HG03135 (cell line): Measurements from ENCODE around the gene GPX7.

Experiments
- ATAC-seq: cut with Tn5 transposase; IDR thresholded peaks from one replicate; pipeline ENCODE4 v1.9.1; 2021; ENCODE audit warnings: mild to moderate bottlenecking, moderate library complexity; ENCODE audit not compliant: unreplicated experiment

Gene GPX7

DNA sequence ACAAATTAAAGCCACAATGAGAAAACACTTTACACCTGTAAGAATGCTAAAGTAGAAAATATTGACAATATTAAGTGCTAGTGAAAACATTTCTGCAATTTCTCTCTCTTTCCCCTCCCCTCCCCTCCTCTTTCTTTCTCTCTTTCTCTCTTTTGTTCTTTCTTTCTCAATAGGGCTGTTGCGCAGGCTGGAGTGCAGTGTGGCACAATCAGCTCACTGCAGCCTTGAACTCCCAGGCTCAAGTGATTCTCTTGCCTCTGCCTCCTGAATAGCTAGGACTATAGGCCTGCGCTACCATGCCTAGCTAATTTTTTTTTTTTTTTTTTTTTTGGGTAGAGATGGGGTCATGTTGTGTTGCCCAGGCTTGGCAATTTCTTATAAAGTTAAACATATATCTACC, 24.9 kb downstream of the GPX7 start:
- no peak for ATAC-seq

DNA sequence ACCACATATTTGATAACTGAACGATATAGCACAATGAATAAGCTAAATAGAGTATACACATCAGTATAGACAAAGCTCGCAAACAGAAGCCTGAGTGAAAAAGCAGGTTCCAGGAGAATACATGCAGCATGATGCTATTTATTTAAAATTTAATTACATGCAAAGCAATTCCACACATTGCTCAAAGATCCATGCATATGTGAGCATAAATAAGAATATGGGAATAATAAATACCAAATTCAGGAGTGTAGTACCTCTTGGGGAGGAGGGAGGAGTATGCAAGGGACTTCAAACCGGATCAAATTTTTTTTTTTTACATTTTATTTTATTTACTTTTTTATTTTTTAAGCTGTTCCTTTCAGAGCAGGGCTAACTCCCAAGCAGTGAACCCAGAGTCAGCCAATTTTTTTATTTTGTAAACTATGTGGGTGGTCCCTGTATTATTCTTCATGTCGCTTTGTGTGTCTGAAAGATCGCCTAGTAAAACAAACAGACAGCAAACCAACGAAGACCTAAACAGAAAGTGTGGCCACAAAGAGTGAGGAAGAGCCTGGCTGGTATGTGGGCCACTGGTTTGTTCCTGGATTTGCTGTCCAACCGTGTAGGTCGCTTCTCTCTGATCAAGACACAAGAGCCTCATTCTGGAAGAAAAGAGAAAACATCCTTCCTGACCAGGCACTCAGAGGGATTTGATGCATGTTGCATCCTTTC, 26.6 kb downstream of the GPX7 start:
- ATAC-seq = no peak

DNA sequence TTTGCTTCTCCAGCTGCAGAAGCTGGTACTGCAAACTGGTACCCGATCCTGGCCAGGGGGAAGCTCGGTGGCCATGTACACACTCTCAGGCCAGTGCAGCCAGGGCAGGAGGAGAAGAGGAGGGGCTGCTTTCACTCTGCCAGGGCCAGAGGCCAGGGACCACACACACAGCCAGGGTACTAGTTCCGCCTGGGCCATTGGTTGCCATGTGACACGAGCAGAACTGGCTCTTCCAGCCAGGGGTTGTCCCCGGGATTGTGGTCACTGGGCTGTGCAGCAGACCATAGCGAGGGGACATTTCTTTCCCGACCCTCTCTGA, 27.1 kb downstream of the GPX7 start:
- ATAC-seq = no peak

DNA sequence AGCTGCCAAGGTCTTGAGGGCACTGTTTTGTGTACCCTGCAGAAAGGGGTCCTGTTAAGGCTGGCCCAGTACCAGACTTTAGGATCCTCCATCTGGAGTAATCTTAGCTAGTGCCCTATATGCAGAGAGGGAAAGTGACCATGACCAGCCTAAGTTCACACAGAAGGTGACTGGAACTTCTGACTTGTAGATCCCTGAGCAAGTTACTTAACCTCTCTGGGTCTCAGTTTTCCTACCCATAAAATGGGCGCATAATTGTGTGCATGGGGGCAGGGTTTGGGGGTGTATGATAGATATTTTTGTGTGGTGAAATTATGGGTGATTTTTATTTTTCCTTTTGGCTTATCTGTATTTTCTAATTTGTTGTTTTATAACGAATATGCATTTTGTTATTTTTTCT, 27.5 kb downstream of the GPX7 start:
- no peak for ATAC-seq

DNA sequence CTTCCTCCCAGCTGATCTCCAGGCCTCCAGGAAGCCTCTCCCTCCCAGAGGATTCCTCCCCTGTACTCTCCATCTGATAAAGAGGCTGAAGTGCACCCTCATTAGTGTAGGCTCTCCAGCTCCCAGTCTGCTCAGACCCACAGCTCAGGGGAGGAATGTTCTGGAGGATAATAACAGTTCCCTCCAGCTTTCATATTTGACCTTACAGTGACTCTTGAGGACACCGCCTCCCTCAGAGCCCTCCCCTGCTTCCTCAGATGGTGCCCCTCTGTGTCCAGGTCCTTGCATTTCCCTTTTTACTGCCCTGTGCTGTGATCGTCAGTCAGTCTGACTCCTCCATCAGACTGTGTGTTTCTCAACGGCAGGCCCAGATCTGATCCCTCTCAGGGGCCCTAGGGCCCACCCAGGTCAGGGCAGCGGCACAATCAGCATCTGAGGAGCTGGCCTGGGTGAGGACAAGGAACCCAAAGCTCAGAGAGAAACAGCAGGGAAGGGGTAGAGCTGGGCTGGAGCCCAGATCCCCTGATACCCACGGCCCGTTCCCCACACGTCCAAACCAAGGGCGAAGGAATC, 29.7 kb downstream of the GPX7 start:
- no peak for ATAC-seq

DNA sequence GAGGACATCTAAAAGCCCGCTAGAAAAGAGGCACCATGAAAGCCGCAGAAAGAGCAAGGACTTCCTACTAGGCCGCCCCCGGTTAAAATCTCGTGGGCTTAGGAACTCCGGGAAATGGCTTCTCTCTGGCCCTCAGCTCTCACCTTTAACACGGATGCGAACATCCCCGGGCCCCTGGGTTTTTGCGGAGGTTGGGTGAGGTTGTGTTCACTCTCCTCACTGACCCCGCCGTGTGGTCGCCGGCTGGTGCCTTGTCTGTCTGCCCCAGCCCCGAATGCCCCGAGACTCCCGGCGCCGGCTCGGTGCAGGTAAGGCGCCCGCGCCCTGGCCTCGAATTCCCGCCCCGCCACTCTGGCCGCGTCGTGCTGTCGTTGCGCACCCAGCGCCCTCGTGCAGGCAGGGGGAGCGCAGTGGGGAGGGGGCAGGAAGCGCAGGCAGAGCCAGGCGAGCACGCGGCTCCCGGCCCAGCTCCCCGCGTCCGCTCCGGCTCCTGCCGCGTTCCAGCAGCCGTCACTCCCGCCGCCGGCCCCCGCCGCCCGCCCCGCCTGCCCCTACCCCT, 30.6 kb downstream of the GPX7 start, which contains the start of gene SHISAL2A:
Gene SHISAL2A (plus strand): TSS at position 437 of the 559 bp plus-strand sequence. CDS start 326 bp downstream, outside the sequence.
- ATAC-seq = no peak

DNA sequence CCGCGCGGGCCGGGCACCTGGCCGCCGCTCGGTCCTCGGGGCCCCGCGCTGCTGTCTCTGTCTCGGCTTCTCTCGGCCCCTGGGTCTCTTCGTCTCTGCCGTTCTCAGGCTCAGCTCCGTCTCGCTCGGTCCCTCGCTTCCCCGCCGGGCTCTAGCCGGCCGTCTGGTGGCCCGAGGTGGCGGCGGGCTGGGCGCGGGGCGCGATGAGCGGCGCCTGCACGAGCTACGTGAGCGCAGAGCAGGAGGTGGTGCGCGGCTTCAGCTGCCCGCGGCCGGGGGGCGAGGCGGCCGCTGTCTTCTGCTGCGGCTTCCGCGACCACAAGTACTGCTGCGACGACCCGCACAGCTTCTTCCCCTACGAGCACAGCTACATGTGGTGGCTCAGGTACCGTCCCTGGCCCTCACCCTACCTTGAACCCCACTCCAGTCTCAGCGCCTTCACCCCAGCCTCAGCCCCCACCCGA, 31.2 kb downstream of the GPX7 start:
- no peak for ATAC-seq

DNA sequence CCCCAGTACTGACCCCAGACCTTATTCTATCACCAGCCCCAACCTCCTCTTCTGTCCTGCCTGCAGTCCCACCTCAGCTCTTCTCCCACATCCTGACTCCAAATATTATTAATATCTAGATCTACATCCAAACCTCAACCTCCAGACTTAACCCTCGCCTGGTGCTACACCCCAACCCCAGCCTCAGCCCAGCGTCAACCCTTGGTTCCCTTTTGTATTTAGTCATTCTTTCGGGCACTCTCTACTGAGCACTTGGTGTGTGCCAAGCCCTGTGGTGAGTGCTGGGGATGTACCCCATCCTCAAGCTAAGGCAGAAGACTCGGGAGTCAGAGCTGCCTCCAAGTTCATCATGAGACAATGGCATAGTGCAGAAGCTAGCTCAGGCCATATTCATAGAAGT, 31.9 kb downstream of the GPX7 start:
- ATAC-seq = no peak

DNA sequence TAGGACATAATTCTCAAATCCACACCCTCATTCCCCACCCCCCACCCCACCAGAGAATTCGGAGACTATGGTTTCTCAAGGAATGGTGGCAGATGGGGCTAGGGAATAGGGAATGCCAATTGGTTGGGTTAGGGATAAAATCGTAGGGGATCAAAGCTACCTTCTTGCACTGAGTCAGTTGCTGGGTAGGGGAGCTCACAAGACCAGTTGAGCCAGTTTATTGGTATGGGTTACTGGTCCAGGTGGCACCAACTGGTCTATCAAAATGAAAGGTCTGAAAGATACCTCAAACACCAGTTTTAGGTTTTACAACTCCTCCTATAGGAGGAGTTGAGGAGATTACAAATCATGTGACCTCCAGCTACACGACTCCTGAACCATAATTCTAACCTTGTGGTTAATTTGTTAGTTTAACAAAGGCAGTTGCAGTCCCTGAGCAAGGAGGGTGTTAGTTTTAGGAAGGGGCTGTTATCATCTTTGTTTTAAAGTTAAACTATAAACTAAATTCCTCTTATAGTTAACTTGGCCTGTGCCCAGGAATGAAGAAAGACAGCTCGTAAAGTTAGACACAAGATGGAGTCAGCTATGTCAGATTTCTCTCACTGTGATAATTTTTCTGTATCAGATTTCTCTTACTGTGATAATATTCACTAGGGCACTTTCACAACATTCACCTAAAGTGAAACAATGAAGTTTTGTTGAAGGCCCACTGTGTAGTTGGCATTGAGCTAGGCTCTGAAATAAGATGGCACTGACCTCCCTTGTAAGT, 33.3 kb downstream of the GPX7 start:
- ATAC-seq = no peak

DNA sequence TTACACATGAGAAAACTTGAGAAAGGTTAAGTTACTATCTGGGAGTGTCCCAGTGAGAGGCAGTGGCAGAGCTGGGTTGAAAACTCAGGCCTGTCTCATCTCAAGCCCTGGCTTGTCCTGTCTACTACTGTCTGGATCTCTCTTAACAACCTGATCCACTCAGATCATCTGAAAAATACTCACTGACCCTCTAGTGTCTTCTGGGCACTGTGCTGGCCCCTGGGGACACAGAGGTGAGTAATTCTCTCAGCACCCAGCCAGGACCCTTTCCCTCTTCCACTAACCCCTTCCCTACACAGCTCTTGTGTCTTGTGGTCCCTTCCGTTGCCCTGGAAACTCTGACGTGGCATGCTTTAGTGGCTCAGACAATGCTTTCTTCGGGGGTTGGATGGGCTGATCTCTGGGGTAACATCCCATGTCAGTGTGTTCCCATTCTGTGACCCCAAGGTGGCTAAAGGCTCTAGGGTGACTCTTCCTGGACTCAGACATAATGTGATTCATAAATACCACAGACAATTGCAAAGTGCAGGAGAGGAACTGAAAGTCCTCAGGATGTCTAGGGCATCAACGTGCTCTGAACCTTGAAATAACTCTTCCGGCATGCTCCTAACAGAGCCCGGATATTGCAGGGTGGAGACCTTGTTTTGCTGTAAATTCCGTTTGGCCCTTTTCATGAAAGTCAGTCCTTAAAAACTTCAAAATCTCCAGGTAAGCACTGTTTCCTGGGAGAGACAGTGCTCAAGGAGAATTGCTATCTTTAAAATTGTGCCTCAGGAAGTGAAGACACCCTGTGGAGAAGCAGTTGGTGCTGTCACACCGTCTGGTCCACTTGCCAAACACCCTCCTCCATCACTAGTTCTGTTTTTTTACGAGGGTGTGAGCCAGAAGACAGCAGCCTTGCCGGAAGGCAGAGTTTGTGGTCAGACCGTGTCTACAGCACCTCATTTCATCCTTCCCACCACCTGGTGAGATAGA, 34.8 kb downstream of the GPX7 start:
- ATAC-seq = peak; percentile 74

DNA sequence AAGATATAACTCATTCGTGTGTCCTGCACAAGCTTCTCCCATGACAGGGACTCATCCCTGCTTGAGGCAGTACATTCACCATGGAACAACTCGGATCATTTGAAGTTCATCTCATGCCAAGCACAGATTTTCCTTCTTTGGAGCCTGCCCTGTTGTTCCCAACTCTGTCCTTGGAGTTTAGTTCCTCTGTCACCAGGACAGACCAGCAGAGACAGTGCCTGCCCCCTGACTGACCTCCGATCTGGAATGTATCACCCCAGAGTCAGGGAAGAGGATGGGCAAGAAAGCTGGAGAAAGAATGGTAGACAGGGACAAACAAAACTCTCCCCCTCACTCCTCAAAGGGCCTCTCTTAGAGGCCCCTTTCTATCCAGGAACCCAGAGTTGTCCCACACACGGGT, 35.8 kb downstream of the GPX7 start:
- ATAC-seq = no peak

DNA sequence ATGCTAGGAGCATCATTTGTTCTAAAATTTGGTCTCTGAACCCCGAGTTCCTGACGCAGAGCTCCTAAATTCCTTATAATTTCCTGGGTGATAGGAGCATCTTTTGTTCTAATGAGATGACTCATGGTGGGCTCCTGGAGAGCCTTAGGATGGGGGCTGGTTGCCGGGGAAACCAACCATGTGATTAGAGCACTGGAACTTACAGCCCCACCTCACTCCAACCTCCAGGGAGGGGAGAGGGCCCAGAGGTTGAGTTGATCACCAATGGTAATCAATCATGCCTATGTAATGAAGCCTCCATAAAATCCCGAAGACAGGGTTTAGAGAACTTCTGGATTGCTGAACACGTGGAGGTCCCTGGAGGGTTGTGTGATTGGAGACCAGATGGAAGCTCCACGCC, 38.5 kb downstream of the GPX7 start:
- ATAC-seq = no peak

DNA sequence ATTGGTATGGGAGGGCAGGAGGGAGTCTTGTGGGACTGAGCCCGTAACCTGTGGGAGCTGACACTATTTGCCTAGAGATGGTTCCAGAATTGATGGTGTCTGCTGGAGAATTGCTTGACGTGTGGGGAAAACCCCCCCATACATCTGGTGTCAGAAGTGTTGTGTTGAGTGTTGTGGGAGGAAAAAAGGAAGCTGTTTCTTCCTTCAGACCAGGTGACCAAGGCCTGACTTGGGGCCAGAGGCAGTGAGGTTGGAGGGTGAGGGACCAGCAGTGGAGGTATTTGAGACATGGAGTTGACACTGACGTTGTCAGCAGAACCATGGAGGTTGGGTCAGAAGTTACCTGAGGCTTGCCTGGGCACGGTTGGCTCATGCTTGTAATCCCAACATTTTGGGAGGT, 39.1 kb downstream of the GPX7 start:
- no peak for ATAC-seq

DNA sequence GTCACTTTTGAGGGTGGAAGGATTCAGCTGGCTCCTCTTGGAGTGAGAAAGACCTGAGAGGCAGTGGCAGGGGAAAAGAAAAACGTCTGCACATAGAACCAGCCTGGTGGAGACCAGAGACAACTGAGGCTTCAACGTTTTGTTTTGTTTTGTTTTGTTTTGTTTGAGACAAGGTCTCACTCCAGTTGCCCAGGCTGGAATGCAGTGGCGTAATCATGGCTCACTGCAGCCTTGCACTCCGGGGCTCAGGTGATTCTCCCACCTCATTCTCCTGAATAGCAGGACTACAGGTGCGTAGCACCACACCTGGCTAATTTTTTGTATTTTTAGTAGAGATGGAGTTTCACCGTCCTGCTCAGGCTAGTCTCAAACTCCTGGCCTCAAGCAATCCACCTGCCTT, 43.1 kb downstream of the GPX7 start:
- no peak for ATAC-seq

DNA sequence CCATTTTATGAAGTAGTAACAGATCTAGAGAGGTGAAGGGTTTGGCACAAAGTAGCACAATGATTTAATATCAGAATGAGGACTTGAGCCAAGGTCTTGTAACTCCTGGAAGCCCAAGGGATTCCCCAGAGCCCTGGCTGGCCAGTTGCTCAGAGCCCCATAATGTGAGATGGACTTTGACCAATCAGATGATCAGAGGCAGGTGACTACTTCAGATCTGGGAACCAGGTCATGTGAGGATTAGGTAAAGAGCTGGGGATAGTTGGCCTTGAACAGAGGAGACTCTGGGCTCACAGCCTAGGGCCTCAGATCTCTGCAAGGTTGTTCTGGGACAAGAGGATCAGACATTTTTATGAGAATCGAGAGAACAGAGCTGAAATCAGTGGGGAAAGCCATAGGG, 49.7 kb downstream of the GPX7 start:
- no peak for ATAC-seq

DNA sequence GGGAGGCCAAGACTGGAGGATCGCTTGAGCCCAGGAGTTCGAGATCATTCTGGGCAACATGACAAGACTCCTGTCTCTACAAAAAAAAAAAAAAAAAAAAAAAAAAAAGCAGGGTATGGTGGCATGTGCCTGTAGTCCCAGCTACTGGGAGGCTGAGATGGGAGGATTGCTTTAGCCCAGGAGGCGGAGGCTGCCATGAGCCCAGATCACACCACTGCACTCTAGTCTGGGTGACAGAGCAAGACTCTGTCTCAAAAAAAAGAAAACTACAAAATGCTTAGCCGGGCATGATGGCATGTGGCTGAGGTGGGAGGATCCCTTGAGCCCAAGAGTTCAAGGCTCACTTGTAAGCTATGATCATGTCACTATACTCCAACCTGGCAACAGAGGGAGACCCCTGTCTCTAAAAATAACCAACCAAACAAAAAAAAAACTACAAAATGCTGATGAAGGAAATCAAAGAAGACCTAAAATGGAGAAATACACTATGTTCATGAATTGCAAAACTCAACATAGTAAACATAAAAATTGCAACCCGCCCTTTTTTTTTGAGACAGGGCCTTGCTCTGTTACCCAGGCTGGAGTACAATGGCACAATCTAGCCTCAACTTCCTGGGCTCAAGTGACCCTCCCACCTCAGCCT, 51.2 kb downstream of the GPX7 start:
- no peak for ATAC-seq

DNA sequence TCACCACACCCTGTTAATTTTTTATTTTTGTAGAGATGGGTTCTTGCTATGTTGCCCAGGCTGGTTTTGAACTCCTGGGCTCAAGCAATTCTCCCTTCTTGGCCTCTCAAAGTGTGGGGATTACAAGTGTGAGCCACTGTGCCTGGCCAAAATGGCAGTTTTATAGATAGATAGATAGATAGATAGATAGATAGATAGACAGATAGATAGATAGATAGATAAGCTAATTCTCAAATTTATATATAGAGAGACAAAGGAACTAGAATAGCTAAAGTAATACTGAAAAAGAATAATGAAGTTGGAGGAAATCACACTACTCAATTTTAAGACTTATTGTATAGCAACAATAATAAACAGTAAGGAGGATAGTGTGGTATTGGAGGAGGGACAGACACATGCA, 51.9 kb downstream of the GPX7 start:
- ATAC-seq = no peak

DNA sequence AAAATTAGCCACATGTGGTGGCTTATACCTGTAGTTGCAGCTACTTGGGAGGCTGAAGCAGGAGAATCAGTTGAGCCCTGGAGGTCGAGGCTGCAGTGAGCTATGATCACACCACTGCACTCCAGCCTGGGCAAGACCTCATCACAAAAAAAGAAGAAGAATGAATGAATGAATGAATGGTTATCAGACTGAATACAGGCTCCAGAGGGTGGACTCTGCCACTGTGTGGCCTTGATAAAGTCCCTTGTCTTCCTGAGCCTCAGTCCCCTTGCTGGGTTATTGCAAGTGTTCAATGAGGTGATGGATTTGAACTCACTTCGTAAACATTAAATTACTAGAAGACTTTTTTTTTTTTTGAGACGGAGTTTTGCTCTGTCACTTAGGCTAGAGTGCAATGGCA, 55.5 kb downstream of the GPX7 start:
- no peak for ATAC-seq
